HG03103 (cell line): Measurements from ENCODE around the gene ERC1.

ENCODE experiments used
- ATAC-seq: cut with Tn5 transposase; IDR thresholded peaks from one replicate; pipeline ENCODE4 v1.9.1; 2021; ENCODE audit warnings: low read depth; ENCODE audit not compliant: unreplicated experiment

The ERC1 gene

GRCh38 chr12:1464925-1465324 is 473.9 kb downstream of the ERC1 start:
- ATAC-seq: no peak

GRCh38 chr12:1465990-1466389 is 475.0 kb downstream of the ERC1 start:
- ATAC-seq: no peak

GRCh38 chr12:1466481-1467154 is 475.6 kb downstream of the ERC1 start:
- no peak for ATAC-seq

GRCh38 chr12:1467710-1468109 is 476.7 kb downstream of the ERC1 start:
- no peak for ATAC-seq

- no peak for ATAC-seq
Measured at GRCh38 chr12:1469070-1469469, 478.0 kb downstream of the ERC1 start.

GRCh38 chr12:1470051-1470450 is 479.0 kb downstream of the ERC1 start:
- no peak for ATAC-seq

GRCh38 chr12:1471224-1471623 is 480.2 kb downstream of the ERC1 start:
- ATAC-seq: no peak

GRCh38 chr12:1473418-1473817 is 482.4 kb downstream of the ERC1 start:
- ATAC-seq: no peak

- ATAC-seq: no peak
Measured at GRCh38 chr12:1474041-1474573, 483.1 kb downstream of the ERC1 start.

GRCh38 chr12:1474574-1475153 is 483.6 kb downstream of the ERC1 start:
- ATAC-seq: no peak

GRCh38 chr12:1479645-1480044 is 488.6 kb downstream of the ERC1 start:
- ATAC-seq: no peak

GRCh38 chr12:1481326-1481725 is 490.3 kb downstream of the ERC1 start:
- ATAC-seq: no peak

- ATAC-seq: no peak
Measured at GRCh38 chr12:1481906-1482305, 490.9 kb downstream of the ERC1 start.

- no peak for ATAC-seq
Measured at GRCh38 chr12:1488908-1489381, 497.9 kb downstream of the ERC1 start.

- no peak for ATAC-seq
Measured at GRCh38 chr12:1491983-1492697, 501.1 kb downstream of the ERC1 start.

- ATAC-seq: no peak
Measured at GRCh38 chr12:1493781-1494565, 502.9 kb downstream of the ERC1 start.

GRCh38 chr12:1494856-1495255 is 503.8 kb downstream of the ERC1 start:
- ATAC-seq: no peak

GRCh38 chr12:1496162-1496900 is 505.3 kb downstream of the ERC1 start:
- ATAC-seq: no peak

GRCh38 chr12:1497161-1497560 is 506.1 kb downstream of the ERC1 start:
- ATAC-seq: no peak

GRCh38 chr12:1498199-1498740 is 507.2 kb downstream of the ERC1 start:
- no peak for ATAC-seq
